ENCODE measurements around the gene PTPRR.

Gene PTPRR

GRCh38 chr12:70671698-70672097 is 248.8 kb downstream of the PTPRR start:
- no peak for DNase-seq

GRCh38 chr12:70670948-70671347 is 249.6 kb downstream of the PTPRR start:
- no peak for DNase-seq

GRCh38 chr12:70667253-70667652 is 253.3 kb downstream of the PTPRR start:
- DNase-seq = no peak

GRCh38 chr12:70666364-70666763 is 254.2 kb downstream of the PTPRR start:
- DNase-seq = no peak

- DNase-seq = no peak
These were observed 256.1 kb downstream of the PTPRR start for GRCh38 chr12:70664465-70664881.

GRCh38 chr12:70663838-70664237 is 256.7 kb downstream of the PTPRR start:
- no peak for DNase-seq

- DNase-seq = peak; percentile 4
These were observed 258.9 kb downstream of the PTPRR start for GRCh38 chr12:70661466-70662161.

GRCh38 chr12:70660620-70661219 is 259.8 kb downstream of the PTPRR start:
- DNase-seq = peak; percentile 19

GRCh38 chr12:70660002-70660604 is 260.4 kb downstream of the PTPRR start:
- no peak for DNase-seq

- DNase-seq = no peak
These were observed 261.4 kb downstream of the PTPRR start for GRCh38 chr12:70659077-70659606.

GRCh38 chr12:70657616-70658286 is 262.8 kb downstream of the PTPRR start:
- no peak for DNase-seq

GRCh38 chr12:70652451-70652850 is 268.1 kb downstream of the PTPRR start:
- no peak for DNase-seq

- no peak for DNase-seq
These were observed 271.7 kb downstream of the PTPRR start for GRCh38 chr12:70648831-70649230.

- DNase-seq = no peak
These were observed 272.3 kb downstream of the PTPRR start for GRCh38 chr12:70648191-70648590.

- DNase-seq = no peak
These were observed 273.7 kb downstream of the PTPRR start for GRCh38 chr12:70646850-70647249.

- DNase-seq = peak; percentile 12
These were observed 274.8 kb downstream of the PTPRR start for GRCh38 chr12:70645494-70646317.

- no peak for DNase-seq
These were observed 275.7 kb downstream of the PTPRR start for GRCh38 chr12:70644861-70645260.

GRCh38 chr12:70643939-70644338 is 276.6 kb downstream of the PTPRR start:
- no peak for DNase-seq

- DNase-seq = no peak
These were observed 278.8 kb downstream of the PTPRR start for GRCh38 chr12:70641691-70642090.

GRCh38 chr12:70640901-70641300 is 279.6 kb downstream of the PTPRR start:
- DNase-seq = no peak

- no peak for DNase-seq
These were observed 281.0 kb downstream of the PTPRR start for GRCh38 chr12:70639535-70639934.

GRCh38 chr12:70638639-70639360 is 281.7 kb downstream of the PTPRR start:
- DNase-seq = no peak
